ENCODE results near the gene STK39.
"Not testable (repeated sequence)": the region's sequence is repeated elsewhere in the genome, so short reads cannot be mapped to it uniquely, and the experiment has no call there.

The STK39 gene

GRCh38 chr2:168042127-168042824, 205.1 kb downstream of the STK39 start:
- not testable (repeated sequence) for DNase-seq (ENCODE audit: low spot score)

GRCh38 chr2:168039881-168040280, 207.5 kb downstream of the STK39 start:
- DNase-seq (ENCODE audit: low spot score) = no peak

- no peak for DNase-seq (ENCODE audit: low spot score)
Observed at GRCh38 chr2:168037778-168038177, 209.6 kb downstream of the STK39 start.

- DNase-seq (ENCODE audit: low spot score) = no peak
Observed at GRCh38 chr2:168035458-168035857, 211.9 kb downstream of the STK39 start.

- DNase-seq (ENCODE audit: low spot score) = no peak
Observed at GRCh38 chr2:168034616-168035015, 212.8 kb downstream of the STK39 start.

- DNase-seq (ENCODE audit: low spot score) = no peak
Observed at GRCh38 chr2:168033966-168034365, 213.4 kb downstream of the STK39 start.

- DNase-seq (ENCODE audit: low spot score) = no peak
Observed at GRCh38 chr2:168032091-168032490, 215.3 kb downstream of the STK39 start.

- no peak for DNase-seq (ENCODE audit: low spot score)
Observed at GRCh38 chr2:168030862-168031624, 216.4 kb downstream of the STK39 start.

GRCh38 chr2:168029071-168029470, 218.3 kb downstream of the STK39 start:
- no peak for DNase-seq (ENCODE audit: low spot score)

GRCh38 chr2:168028362-168028761, 219.0 kb downstream of the STK39 start:
- DNase-seq (ENCODE audit: low spot score) = no peak

GRCh38 chr2:168025487-168026202, 221.8 kb downstream of the STK39 start:
- no peak for DNase-seq (ENCODE audit: low spot score)

- no peak for DNase-seq (ENCODE audit: low spot score)
Observed at GRCh38 chr2:168024459-168024858, 222.9 kb downstream of the STK39 start.

GRCh38 chr2:168021800-168022587, 225.4 kb downstream of the STK39 start:
- no peak for DNase-seq (ENCODE audit: low spot score)

- no peak for DNase-seq (ENCODE audit: low spot score)
Observed at GRCh38 chr2:168015274-168015953, 232.0 kb downstream of the STK39 start.

GRCh38 chr2:168009900-168010299, 237.5 kb downstream of the STK39 start:
- DNase-seq (ENCODE audit: low spot score) = no peak

GRCh38 chr2:168008646-168009195, 238.7 kb downstream of the STK39 start:
- no peak for DNase-seq (ENCODE audit: low spot score)

- DNase-seq (ENCODE audit: low spot score) = no peak
Observed at GRCh38 chr2:168006498-168006897, 240.9 kb downstream of the STK39 start.

- no peak for DNase-seq (ENCODE audit: low spot score)
Observed at GRCh38 chr2:168005586-168005985, 241.8 kb downstream of the STK39 start.

- no peak for DNase-seq (ENCODE audit: low spot score)
Observed at GRCh38 chr2:168003876-168004275, 243.5 kb downstream of the STK39 start.

GRCh38 chr2:168002021-168002553, 245.3 kb downstream of the STK39 start:
- no peak for DNase-seq (ENCODE audit: low spot score)

GRCh38 chr2:167992278-167992677, 255.1 kb downstream of the STK39 start:
- no peak for DNase-seq (ENCODE audit: low spot score)
